Measurements from ENCODE around the gene CYTH3. TPM values are rescaled to one million over a fixed set of nuclear protein-coding genes. Genes with fewer than 3 reads are reported as not detected.
"Not testable (repeated sequence)": the region's sequence is repeated elsewhere in the genome, so short reads cannot be mapped to it uniquely, and the experiment has no call there.

The CYTH3 gene
- total RNA-seq, 1 donor from 2014 or later, result 29.5 TPM

- no peak overlapping the region for H3K27ac ChIP-seq
- H3K4me1 ChIP-seq, result no peaks in the 10 kb centered on the region
- DNase-seq (ENCODE audit: extremely low spot score in 2 of 2), result no peak
- no peaks in the 10 kb centered on the region for H3K9me3 ChIP-seq
- TF ChIP-seq POLR2A (IDR thresholded peaks at IDR 0.05) (no peak), POLR2AphosphoS5 (IDR thresholded peaks at IDR 0.05; ENCODE audit: insufficient read depth in 1 of 2, low read depth in 1 of 2) (no peak), CTCF (IDR thresholded peaks at IDR 0.05) (no peak)
- no peak overlapping the region for H3K4me3 ChIP-seq
- intact Hi-C loops (cut with DNase I), result no loop called here
- peaks cover 0 to 91% of the 10 kb centered on the region in 2 donors for H3K36me3 ChIP-seq
- H3K27me3 ChIP-seq, result no peaks in the 10 kb centered on the region
Observed at GRCh38 chr7:6153646-6154541, 118.5 kb downstream of the CYTH3 start.

- peaks cover 0 to 91% of the 10 kb centered on the region in 2 donors for H3K36me3 ChIP-seq
- intact Hi-C loops (cut with DNase I), result no loop called here
- H3K27me3 ChIP-seq, result no peaks in the 10 kb centered on the region
- no peak for DNase-seq (ENCODE audit: extremely low spot score in 2 of 2)
- H3K9me3 ChIP-seq, result no peaks in the 10 kb centered on the region
- H3K27ac ChIP-seq, result no peak overlapping the region
- TF ChIP-seq POLR2A (IDR thresholded peaks at IDR 0.05), result no peak
- no peak for TF ChIP-seq POLR2AphosphoS5 (IDR thresholded peaks at IDR 0.05; ENCODE audit: insufficient read depth in 1 of 2, low read depth in 1 of 2)
- no peak for TF ChIP-seq CTCF (IDR thresholded peaks at IDR 0.05)
- no peaks in the 10 kb centered on the region for H3K4me1 ChIP-seq
- no peak overlapping the region for H3K4me3 ChIP-seq
Observed at GRCh38 chr7:6151994-6152735, 120.3 kb downstream of the CYTH3 start.

GRCh38 chr7:6151527-6151926, 120.9 kb downstream of the CYTH3 start:
- intact Hi-C loops (cut with DNase I); H3K27me3 ChIP-seq; H3K4me1 ChIP-seq; H3K4me3 ChIP-seq; H3K27ac ChIP-seq; H3K9me3 ChIP-seq; DNase-seq (ENCODE audit: extremely low spot score in 2 of 2): not testable (repeated sequence)
- peaks cover 0 to 91% of the 10 kb centered on the region in 2 donors for H3K36me3 ChIP-seq

- Histone ChIP-seq H3K4me3 (no peak overlapping the region), H3K27ac (no peak overlapping the region), H3K36me3 (peaks cover 0 to 90% of the 10 kb centered on the region in 2 donors), H3K4me1 (no peaks in the 10 kb centered on the region), H3K27me3 (no peaks in the 10 kb centered on the region), H3K9me3 (no peaks in the 10 kb centered on the region)
- TF ChIP-seq CTCF (IDR thresholded peaks at IDR 0.05), result no peak
- no peak for TF ChIP-seq POLR2A (IDR thresholded peaks at IDR 0.05)
- no peak for TF ChIP-seq POLR2AphosphoS5 (IDR thresholded peaks at IDR 0.05; ENCODE audit: insufficient read depth in 1 of 2, low read depth in 1 of 2)
- intact Hi-C loops (cut with DNase I), result no loop called here
- DNase-seq (ENCODE audit: extremely low spot score in 2 of 2), result no peak
Observed at GRCh38 chr7:6149996-6150395, 122.4 kb downstream of the CYTH3 start.

GRCh38 chr7:6148724-6149360, 123.6 kb downstream of the CYTH3 start:
- no peak overlapping the region for H3K27ac ChIP-seq
- H3K4me3 ChIP-seq, result no peak overlapping the region
- TF ChIP-seq POLR2A (IDR thresholded peaks at IDR 0.05) (no peak), POLR2AphosphoS5 (IDR thresholded peaks at IDR 0.05; ENCODE audit: insufficient read depth in 1 of 2, low read depth in 1 of 2) (no peak), CTCF (IDR thresholded peaks at IDR 0.05) (no peak)
- no peaks in the 10 kb centered on the region for H3K9me3 ChIP-seq
- intact Hi-C loops (cut with DNase I), result no loop called here
- no peaks in the 10 kb centered on the region for H3K27me3 ChIP-seq
- peaks cover 0 to 84% of the 10 kb centered on the region in 2 donors for H3K36me3 ChIP-seq
- H3K4me1 ChIP-seq, result no peaks in the 10 kb centered on the region
- peak in 1 of 2 donors; percentile 76 for DNase-seq (ENCODE audit: extremely low spot score in 2 of 2)

Data from vagina (tissue), 2 donors.